Panc1 (cell line): Measurements from ENCODE around the gene PSENEN. TPM values are rescaled to one million over a fixed set of nuclear protein-coding genes. Genes with fewer than 3 reads are reported as not detected.

Source experiments
- ATAC-seq: fragments of 200-7000 bp; cut with Tn5 transposase; 2 replicates; pipeline ENCODE4 v1.9.1; 2020; ENCODE audit warnings: mild to moderate bottlenecking, moderate library complexity
- BruUV-seq: library from RNA; stranded (reverse); fragments of 400-500 nt; replicated peaks from 2 replicates; lab custom pipeline; 2021; lab: Mats Ljungman, UMichigan
- CTCF ChIA-PET: fragments of 300-600 bp; sonication (Branson Sonifier 250); formaldehyde crosslinking; loops from one replicate; lab custom pipeline; 2022; ENCODE audit warnings: antibody characterized with exemption; lab: Charles Lee
- POLR2A ChIA-PET: fragments of 300-600 bp; sonication (Branson Sonifier 250); formaldehyde crosslinking; loops from one replicate; lab custom pipeline; 2022; ENCODE audit warnings: antibody characterized with exemption; lab: Charles Lee
- DNase-seq: peaks from one replicate; pipeline ENCODE4 v3.0.0-alpha.2; 2010; ENCODE audit warnings: low read depth, low spot score
- H3K27ac ChIP-seq: 2 replicates; pipeline ENCODE4 v1.5.1; 2011; ENCODE audit warnings: mild to moderate bottlenecking, low read length, inconsistent platforms
- H3K27me3 ChIP-seq: fragments of 200-500 bp; sonication (Bioruptor generic); 2 replicates; pipeline ENCODE4 v1.6.0; 2014; ENCODE audit warnings: low read length, inconsistent platforms; ENCODE audit not compliant: control insufficient read depth, insufficient read depth
- H3K36me3 ChIP-seq: fragments of 200-500 bp; sonication (Bioruptor generic); 2 replicates; pipeline ENCODE4 v1.5.1; 2014; ENCODE audit warnings: inconsistent platforms, mild to moderate bottlenecking, low read length, moderate library complexity; ENCODE audit not compliant: control insufficient read depth, insufficient read depth
- H3K4me1 ChIP-seq: 2 replicates; pipeline ENCODE4 v1.5.1; 2011; ENCODE audit warnings: inconsistent platforms, mild to moderate bottlenecking, low read length, moderate library complexity; ENCODE audit not compliant: control insufficient read depth, insufficient read depth
- H3K4me3 ChIP-seq, 2 experiments: 2 replicates each; pipeline ENCODE4 v1.5.1; 2011 to 2012; ENCODE audit warnings: low read depth in 2 of 2, low read length in 2 of 2, mild to moderate bottlenecking in 2 of 2, inconsistent platforms in 1 of 2, moderate library complexity in 1 of 2
- H3K9me3 ChIP-seq: fragments of 200-500 bp; sonication (Bioruptor generic); 2 replicates; pipeline ENCODE4 v1.5.1; 2014; ENCODE audit warnings: low read depth, mild to moderate bottlenecking, inconsistent platforms, low read length, moderate library complexity; ENCODE audit not compliant: control insufficient read depth, insufficient read depth
- POLR2AphosphoS5 ChIP-seq: IDR thresholded peaks from 2 replicates; pipeline ENCODE4 v1.6.1; 2012; ENCODE audit warnings: mild to moderate bottlenecking, low read depth, low read length, moderate library complexity
- SIN3A ChIP-seq: IDR thresholded peaks from 2 replicates; pipeline ENCODE4 v1.6.1; 2012; ENCODE audit warnings: low read depth, mild to moderate bottlenecking, low read length, moderate library complexity, borderline replicate concordance; ENCODE audit not compliant: insufficient read depth
- TCF7L2 ChIP-seq: IDR thresholded peaks from 2 replicates; pipeline ENCODE4 v1.6.1; 2011; ENCODE audit warnings: mild to moderate bottlenecking, low read depth, low read length, inconsistent platforms
- in situ Hi-C: cut with HindIII; loops from 2 replicates; pipeline ENCODE4 v1.10.0; 2016; ENCODE audit warnings: low sequenced_read_pairs, low pct_unique_long_range_greater_than_20kb
- intact Hi-C: fragments of 100-400 bp; cut with micrococcal nuclease; formaldehyde crosslinking; loops from one replicate; pipeline ENCODE4 v1.10.0; 2022; ENCODE audit not compliant: unreplicated experiment
- total RNA-seq: library from RNA; stranded (reverse); gene quantifications from one replicate; pipeline ENCODE4 v1.2.1, GENCODE V29; 2021; ENCODE audit not compliant: unreplicated experiment
- TF ChIP-seq, protein P1 (sequence below), 2 experiments: IDR thresholded peaks; 2 replicates each; pipeline ENCODE4 v1.6.1; 2011 to 2012; ENCODE audit warnings: low read depth in 2 of 2, control low read depth in 1 of 2, low read length in 1 of 2, mild to moderate bottlenecking in 1 of 2, moderate library complexity in 1 of 2; ENCODE audit not compliant: insufficient read depth in 1 of 2
- TF ChIP-seq, protein P2 (sequence below): fragments of 450-650 bp; IDR thresholded peaks from 2 replicates; pipeline ENCODE4 v1.5.1; 2017; ENCODE audit warnings: mild to moderate bottlenecking

PSENEN gene
- total RNA-seq, 1 experiment from 2014 or later, result 169 TPM

DNA sequence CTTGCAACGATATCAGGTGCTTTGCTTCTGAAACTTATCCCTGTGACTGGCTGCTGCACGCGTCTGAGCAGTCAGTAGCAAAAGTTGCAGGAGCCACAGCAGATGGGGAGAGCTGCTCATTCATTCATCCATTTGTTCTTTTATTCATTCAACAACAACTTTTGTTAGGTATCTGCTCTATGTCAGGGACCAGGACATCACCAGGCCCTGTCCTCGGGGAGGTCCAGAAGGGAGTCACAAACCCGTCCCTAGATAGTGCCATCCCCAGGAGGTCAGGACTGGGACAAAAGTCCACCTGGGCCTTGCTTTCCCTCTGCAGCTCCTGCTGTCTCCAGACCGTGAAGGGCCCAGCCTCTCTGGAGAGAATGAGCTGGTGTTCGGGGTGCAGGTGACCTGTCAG is 32.5 kb downstream of the PSENEN start:
- Histone ChIP-seq H3K36me3 (no peaks in the 10 kb centered on the region), H3K27ac (no peak overlapping the region), H3K9me3 (no peaks in the 10 kb centered on the region), H3K4me3 (no peak overlapping the region), H3K27me3 (no peaks in the 10 kb centered on the region), H3K4me1 (peaks cover 11% of the 10 kb centered on the region; the same call in 1 of the 2 replicates)
- TF ChIP-seq, protein P1, sequence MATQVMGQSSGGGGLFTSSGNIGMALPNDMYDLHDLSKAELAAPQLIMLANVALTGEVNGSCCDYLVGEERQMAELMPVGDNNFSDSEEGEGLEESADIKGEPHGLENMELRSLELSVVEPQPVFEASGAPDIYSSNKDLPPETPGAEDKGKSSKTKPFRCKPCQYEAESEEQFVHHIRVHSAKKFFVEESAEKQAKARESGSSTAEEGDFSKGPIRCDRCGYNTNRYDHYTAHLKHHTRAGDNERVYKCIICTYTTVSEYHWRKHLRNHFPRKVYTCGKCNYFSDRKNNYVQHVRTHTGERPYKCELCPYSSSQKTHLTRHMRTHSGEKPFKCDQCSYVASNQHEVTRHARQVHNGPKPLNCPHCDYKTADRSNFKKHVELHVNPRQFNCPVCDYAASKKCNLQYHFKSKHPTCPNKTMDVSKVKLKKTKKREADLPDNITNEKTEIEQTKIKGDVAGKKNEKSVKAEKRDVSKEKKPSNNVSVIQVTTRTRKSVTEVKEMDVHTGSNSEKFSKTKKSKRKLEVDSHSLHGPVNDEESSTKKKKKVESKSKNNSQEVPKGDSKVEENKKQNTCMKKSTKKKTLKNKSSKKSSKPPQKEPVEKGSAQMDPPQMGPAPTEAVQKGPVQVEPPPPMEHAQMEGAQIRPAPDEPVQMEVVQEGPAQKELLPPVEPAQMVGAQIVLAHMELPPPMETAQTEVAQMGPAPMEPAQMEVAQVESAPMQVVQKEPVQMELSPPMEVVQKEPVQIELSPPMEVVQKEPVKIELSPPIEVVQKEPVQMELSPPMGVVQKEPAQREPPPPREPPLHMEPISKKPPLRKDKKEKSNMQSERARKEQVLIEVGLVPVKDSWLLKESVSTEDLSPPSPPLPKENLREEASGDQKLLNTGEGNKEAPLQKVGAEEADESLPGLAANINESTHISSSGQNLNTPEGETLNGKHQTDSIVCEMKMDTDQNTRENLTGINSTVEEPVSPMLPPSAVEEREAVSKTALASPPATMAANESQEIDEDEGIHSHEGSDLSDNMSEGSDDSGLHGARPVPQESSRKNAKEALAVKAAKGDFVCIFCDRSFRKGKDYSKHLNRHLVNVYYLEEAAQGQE (IDR thresholded peaks at IDR 0.05; ENCODE audit: insufficient read depth in 1 of 2, low read depth in 2 of 2, low read length in 1 of 2), result no peak
- TF ChIP-seq SIN3A, result no peak
- no peak for TF ChIP-seq TCF7L2
- no peak for TF ChIP-seq POLR2AphosphoS5
- TF ChIP-seq, protein P2, sequence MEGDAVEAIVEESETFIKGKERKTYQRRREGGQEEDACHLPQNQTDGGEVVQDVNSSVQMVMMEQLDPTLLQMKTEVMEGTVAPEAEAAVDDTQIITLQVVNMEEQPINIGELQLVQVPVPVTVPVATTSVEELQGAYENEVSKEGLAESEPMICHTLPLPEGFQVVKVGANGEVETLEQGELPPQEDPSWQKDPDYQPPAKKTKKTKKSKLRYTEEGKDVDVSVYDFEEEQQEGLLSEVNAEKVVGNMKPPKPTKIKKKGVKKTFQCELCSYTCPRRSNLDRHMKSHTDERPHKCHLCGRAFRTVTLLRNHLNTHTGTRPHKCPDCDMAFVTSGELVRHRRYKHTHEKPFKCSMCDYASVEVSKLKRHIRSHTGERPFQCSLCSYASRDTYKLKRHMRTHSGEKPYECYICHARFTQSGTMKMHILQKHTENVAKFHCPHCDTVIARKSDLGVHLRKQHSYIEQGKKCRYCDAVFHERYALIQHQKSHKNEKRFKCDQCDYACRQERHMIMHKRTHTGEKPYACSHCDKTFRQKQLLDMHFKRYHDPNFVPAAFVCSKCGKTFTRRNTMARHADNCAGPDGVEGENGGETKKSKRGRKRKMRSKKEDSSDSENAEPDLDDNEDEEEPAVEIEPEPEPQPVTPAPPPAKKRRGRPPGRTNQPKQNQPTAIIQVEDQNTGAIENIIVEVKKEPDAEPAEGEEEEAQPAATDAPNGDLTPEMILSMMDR, result no peak
- intact Hi-C loops, result no loop called here
- no peak for ATAC-seq
- in situ Hi-C loops, result no loop called here
- DNase-seq, result no peak
- no TSS peak for BruUV-seq
- ChIA-PET POLR2A (interaction anchor here (0.6 kb wide), 1 partner anchor 15 kb away, joined by 3 read pairs; no protein-coding TSS in a partner anchor), CTCF (no interaction called here)

DNA sequence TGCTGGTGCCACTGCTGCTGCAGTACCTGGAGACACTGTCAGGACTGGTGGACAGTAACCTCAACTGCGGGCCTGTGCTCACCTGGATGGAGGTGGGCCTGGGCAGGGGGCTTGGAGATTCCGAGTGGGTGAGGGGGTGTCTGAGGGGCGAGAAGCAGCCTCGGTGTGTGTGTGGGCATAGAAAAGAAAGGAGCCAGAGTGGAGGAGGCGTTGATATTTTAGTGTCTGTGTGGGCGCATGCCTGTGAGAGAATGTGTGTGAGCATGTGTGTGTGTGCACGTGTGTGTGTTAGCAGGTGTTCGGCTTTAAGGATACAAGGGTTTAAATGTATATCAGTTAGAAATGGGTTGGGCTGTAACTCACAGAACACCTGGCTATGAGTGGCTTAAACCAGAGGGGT is 33.6 kb downstream of the PSENEN start:
- Histone ChIP-seq H3K4me1 (peaks cover 11% of the 10 kb centered on the region; the same call in 1 of the 2 replicates), H3K4me3 (no peak overlapping the region), H3K9me3 (no peaks in the 10 kb centered on the region), H3K27me3 (no peaks in the 10 kb centered on the region), H3K27ac (no peak overlapping the region), H3K36me3 (no peaks in the 10 kb centered on the region)
- DNase-seq (no peak), ATAC-seq (no peak)
- TF ChIP-seq, protein P1 (IDR thresholded peaks at IDR 0.05; ENCODE audit: insufficient read depth in 1 of 2, low read depth in 2 of 2, low read length in 1 of 2), result no peak
- TF ChIP-seq, protein P2, result no peak
- TF ChIP-seq SIN3A (no peak), TCF7L2 (no peak), POLR2AphosphoS5 (no peak)
- intact Hi-C loops (no loop called here), in situ Hi-C loops (no loop called here)
- CTCF ChIA-PET, result no interaction called here
- no TSS peak for BruUV-seq
- POLR2A ChIA-PET, result no interaction called here
